8988T (cell line): Measurements from ENCODE around the gene RAMP3.
A peak's percentile ranks its signal among the peaks of the same experiment; 100 is the strongest.
"Not testable (repeated sequence)": the region's sequence is repeated elsewhere in the genome, so short reads cannot be mapped to it uniquely, and the experiment has no call there.

Experiments used
- DNase-seq: peaks from one replicate; pipeline ENCODE4 v3.0.0; 2011

The RAMP3 gene

GRCh38 chr7:45132708-45133320 lies 24.8 kb upstream of the RAMP3 start:
- DNase-seq = no peak

- DNase-seq = no peak
These were observed 24.2 kb upstream of the RAMP3 start for GRCh38 chr7:45133352-45133751.

DNA sequence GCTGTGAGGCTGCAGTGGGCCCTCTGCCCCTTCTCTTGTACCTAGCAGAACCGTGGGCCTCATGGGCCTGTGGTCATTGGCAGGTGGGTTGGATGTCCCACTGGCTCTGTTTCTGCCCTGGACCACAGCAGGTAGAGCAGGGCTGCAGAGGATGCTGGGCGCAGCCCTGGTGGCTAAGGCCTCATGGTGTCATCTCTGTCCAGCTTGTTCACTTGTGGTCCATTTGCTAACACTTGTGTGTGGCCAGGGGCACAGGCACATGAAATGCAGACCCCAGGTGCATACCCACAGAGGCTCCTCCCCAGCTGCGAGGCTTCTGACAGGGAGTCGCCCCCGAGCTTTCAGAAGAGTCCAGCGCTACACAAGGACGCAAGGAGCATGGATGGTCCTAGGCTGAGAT lies 23.7 kb upstream of the RAMP3 start:
- DNase-seq = no peak

- DNase-seq = peak; percentile 59
These were observed 21.2 kb upstream of the RAMP3 start for GRCh38 chr7:45136106-45137060.

DNA sequence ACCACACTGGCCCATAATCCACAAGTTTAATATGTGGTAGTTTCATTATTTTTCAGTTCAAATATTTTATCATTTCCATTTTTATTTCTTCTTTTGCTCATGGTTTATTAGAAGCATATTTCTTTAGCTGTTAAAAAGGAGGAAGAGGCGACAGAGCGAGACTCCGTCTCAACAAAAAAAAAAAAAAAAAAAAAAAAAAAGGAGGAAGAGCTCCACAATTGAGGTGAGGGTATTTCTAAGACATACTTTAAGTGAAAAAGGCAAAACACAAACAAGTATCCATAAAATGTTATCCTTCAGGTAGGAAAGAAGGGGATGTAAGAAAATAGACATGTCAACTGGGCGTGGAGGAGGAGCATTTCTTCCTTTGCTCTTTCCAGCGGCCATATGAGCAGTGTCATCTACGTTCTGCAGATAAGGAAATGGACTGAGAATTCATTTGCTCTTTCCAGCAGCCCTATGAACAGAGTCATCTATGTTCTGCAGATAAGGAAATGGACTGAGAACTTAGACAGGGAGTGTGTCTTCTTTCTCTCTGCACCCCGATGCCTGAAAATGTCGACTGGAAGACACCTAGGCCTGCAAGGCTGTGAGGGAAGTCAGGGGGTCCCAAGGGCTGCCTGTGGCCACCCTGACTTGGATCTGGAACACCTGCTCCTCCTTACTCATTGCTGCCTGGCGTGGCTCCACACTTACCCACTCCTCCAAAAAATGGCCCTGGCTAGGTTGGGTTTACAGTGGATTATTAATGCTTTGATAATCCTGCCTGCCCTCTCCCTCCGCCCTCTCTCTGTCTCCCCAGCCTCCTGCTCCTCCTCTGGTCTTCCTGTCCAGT lies 18.9 kb upstream of the RAMP3 start:
- DNase-seq = no peak

- DNase-seq = no peak
These were observed 16.8 kb upstream of the RAMP3 start for GRCh38 chr7:45140827-45141226.

GRCh38 chr7:45143616-45144015 lies 14.0 kb upstream of the RAMP3 start:
- DNase-seq = no peak

DNA sequence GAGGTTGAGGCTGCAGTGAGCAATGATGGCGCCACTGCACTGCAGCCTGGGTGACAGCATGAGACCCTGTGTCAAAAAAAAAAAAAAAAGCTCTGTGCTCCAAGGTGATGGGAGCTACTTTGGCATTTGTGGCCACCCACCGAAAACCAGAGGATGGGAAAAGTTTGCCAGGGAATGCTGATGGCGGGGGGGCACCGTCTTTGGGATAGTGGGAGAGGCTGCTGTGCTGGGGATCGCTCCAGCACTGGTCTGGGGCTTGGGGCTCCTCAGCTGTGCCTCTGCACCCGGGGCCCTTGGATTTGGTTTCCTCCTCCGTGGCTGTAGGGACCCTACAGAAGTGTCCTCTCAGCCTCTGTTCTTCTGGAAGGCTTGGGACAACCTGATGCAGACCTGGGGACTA lies 11.7 kb upstream of the RAMP3 start:
- no peak for DNase-seq

DNA sequence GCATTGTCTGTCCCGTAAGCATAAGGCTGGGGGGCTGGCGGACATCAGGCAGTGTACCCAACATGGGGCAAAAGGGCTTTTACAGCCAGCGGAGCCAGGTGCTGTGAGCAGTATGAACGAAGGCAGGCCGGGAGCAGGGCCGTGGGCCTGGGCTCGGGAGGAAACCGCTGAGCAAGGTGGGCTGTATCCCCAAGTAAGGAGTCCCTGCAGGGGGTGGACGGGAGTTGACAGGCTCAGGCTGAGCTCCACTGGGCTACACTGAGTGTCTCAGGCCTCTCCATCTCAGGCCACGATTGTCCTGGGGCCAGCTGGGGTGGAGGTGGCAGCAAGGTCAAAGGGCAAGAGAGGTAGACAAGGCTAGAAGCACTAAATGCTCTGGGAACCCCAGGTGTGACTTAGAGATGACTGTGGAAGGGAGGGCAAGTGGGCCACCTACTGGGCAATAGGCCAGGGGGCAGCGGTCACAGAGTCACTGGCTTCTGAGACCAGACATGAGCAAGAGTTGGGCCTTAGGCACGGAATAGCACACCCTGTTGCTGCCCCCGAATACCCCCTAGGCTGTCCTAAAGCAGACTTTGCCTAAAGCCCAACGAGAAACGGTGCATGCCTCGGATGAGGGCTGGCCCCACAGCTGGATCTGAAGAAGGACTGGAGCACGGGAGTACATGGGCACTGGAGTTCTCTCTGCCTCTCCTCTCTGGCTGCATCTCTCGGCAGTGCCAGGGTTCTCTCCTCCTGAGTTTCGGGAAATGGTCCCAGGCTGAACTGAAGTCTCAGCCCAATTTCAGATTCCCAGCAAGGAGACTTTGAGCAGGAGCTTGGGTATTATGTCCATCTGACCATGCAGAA lies 10.8 kb upstream of the RAMP3 start:
- DNase-seq = no peak

DNA sequence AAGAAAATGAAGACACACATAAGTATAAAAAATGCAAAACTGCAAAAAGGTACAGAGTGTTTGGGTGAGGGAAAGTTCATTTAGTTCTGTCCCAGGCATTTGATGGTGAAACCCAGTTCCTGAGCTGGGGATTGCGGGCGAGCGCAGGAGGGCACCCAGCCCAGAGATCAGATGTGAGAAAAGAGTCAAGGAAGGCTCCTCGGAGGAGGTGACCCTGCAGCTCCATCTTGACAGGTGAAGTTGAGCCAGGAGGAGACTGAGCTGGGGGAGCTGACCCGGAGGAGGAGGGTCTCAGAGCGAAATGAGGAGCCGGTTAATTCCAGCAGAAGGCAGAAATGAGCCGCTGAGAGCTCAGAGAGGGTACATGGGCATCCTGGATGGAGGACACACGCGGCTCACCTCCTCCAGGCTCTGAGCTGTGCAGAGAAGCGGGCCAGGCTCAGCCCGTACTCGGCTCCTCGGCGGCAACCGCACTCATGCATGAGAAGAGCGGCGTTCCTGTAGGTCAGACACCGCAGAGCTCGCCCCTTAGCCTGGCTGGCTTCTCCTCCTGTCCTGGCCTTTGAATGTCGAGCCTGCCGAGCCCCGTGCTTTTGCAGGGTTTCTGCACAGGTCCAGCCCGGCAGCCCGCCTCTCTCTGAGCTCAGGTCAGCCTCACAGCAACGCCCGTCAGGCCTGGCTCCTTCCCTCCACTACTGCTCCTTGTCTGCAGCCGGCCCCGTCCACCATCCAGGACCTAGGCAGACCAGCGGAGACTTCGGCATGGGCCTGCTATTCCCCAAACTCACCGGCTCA lies 9.5 kb upstream of the RAMP3 start:
- DNase-seq = no peak

DNA sequence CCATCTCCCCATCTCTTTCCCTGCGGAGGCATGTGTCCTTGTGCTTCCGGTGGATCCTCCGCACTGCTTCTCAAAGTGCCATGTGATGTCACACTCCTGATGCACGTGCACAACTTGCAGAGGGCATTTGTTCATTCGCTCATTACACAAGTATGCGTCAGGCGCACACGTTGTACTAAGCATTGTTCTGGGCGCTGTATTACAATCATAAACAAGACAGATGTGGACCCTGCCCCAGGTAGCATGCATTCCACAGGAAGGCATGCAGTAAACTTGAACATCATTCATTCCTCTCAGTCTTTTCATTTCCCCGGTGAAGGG lies 9.0 kb upstream of the RAMP3 start:
- no peak for DNase-seq

- DNase-seq = no peak
These were observed 8.0 kb upstream of the RAMP3 start for GRCh38 chr7:45149606-45150005.

DNA sequence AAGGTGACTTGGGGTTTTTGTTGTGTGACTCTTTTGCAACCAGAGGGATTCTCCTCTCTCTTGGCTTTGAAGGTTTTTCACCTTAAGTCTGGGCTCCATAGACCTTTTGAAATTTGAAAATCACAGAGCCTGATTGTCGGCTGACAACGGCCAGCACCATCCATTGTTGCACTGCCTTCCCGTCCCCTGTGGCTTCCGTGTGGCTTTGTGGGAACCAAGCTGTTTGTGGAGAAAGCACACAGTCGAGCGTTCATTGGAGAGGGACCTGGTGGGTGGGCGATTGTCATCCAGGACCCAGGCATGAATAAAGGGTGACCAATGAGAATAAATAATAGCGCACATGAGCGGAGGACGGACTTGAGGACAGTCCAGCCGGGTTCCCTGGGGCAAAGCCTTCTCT lies 7.4 kb upstream of the RAMP3 start:
- DNase-seq = no peak

GRCh38 chr7:45151131-45151684 lies 6.4 kb upstream of the RAMP3 start:
- DNase-seq = no peak

GRCh38 chr7:45151967-45152366 lies 5.6 kb upstream of the RAMP3 start:
- no peak for DNase-seq

DNA sequence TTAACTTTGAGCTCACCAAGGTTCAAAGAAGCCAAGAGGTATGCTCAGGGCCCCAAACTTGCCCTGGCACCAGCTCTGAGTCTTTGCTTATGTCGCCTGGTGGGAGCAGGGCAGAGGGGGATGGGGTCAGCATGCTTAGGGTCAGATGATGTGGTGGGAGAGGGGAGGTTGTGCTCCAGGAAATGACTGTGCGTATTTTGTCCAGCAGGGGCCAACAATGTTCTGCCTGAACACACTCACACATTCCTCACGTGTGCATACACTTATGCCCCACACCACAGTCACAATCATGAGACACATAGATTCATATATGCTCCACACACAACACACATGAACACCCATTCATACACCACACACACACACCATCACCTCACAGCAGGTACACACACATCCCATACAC lies 4.4 kb upstream of the RAMP3 start:
- no peak for DNase-seq

- DNase-seq = not testable (repeated sequence)
These were observed 3.7 kb upstream of the RAMP3 start for GRCh38 chr7:45153861-45154260.

DNA sequence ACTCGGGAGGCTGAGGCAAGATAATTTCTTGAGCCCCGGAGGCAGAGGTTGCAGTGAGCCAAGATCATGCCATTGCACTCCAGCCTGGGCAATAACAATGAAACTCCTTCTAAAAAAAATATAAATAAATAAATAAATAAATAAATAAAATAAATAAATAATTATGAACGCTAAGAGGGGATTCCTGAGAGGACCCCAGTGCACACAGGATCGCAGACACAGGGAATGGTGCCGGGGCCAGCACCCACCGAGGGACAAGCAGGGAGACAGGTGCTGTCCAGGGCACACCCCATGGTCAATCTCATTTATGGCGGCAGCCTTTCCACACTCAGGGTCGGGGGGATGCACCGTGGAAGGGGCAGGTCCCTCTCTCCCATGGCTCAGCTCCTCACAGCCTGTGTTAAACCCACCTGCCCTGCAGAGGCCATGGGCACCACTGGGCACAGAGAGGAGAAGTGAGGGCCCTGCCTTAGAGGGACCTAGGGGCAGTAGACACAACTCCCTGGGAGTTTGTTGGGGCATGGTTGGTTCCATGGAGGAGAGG lies 2.2 kb upstream of the RAMP3 start:
- no peak for DNase-seq

GRCh38 chr7:45155941-45156340 lies 1.6 kb upstream of the RAMP3 start:
- no peak for DNase-seq

- no peak for DNase-seq
These were observed 897 bp upstream of the RAMP3 start for GRCh38 chr7:45156516-45157272.

GRCh38 chr7:45157286-45157652 lies 322 bp upstream of the RAMP3 start:
- no peak for DNase-seq
